Heart left ventricle (tissue), 16 donors: Measurements from ENCODE around the gene SSH2. TPM values are rescaled to one million over a fixed set of nuclear protein-coding genes. Genes with fewer than 3 reads are reported as not detected.
"Not testable (repeated sequence)": the region's sequence is repeated elsewhere in the genome, so short reads cannot be mapped to it uniquely, and the experiment has no call there.

Experiments used
- ATAC-seq, 4 donors: fragments of 200-7000 bp; cut with Tn5 transposase; one replicate each; pipeline ENCODE4 v1.9.1; 2020 to 2022; ENCODE audit warnings: moderate library complexity in 4 of 4, mild to moderate bottlenecking in 3 of 4, moderate number of reproducible peaks in 1 of 4
- DNase-seq, 5 donors: peaks; one replicate each; pipeline ENCODE4 v3.0.0-alpha.2; 2020
- H3K27ac ChIP-seq, 12 donors: fragments of 200-600 bp; sonication (generic) in 4 of 12; one replicate each; pipeline versions ENCODE4 v1.5.0 to v1.8.0; 2016 to 2022; ENCODE audit warnings: mild to moderate bottlenecking in 2 of 12
- H3K27me3 ChIP-seq, 9 donors: fragments of 200-600 bp; sonication (generic) in 2 of 9; one replicate each; pipeline versions ENCODE4 v1.5.1 to v1.8.0; 2016 to 2022; ENCODE audit warnings: mild to moderate bottlenecking in 3 of 9
- H3K36me3 ChIP-seq, 9 donors: fragments of 200-600 bp; sonication (generic) in 2 of 9; one replicate each; pipeline versions ENCODE4 v1.5.0 to v1.8.0; 2018 to 2022; ENCODE audit warnings: mild to moderate bottlenecking in 2 of 9
- H3K4me1 ChIP-seq, 12 donors: fragments of 200-600 bp; sonication (generic) in 4 of 12; one replicate each; pipeline versions ENCODE4 v1.5.0 to v1.8.0; 2016 to 2022; ENCODE audit warnings: mild to moderate bottlenecking in 3 of 12
- H3K4me3 ChIP-seq, 12 donors: fragments of 200-600 bp; sonication (generic) in 4 of 12; one replicate each; pipeline versions ENCODE4 v1.5.0 to v1.8.0; 2017 to 2022; ENCODE audit warnings: mild to moderate bottlenecking in 9 of 12, moderate library complexity in 4 of 12
- H3K9me3 ChIP-seq, 12 donors: fragments of 200-600 bp; sonication (generic) in 4 of 12; one replicate each; pipeline versions ENCODE4 v1.5.0 to v1.8.0; 2016 to 2022; ENCODE audit warnings: mild to moderate bottlenecking in 1 of 12
- CTCF ChIP-seq, 12 donors: fragments of 200-600 bp; sonication (generic) in 4 of 12; IDR thresholded peaks; one replicate each; pipeline versions ENCODE4 v1.5.0 to v1.8.0; 2018 to 2022; ENCODE audit warnings: antibody characterized with exemption in 12 of 12, mild to moderate bottlenecking in 5 of 12
- POLR2A ChIP-seq, 2 donors: fragments of 450-650 bp; IDR thresholded peaks; one replicate each; pipeline ENCODE4 v1.6.1; 2017; ENCODE audit warnings: antibody characterized with exemption in 2 of 2, mild to moderate bottlenecking in 2 of 2, moderate library complexity in 2 of 2
- WGBS, 4 donors: extraction: QIAGEN DNeasy Blood & Tissue Kit in 2 of 4; methylation state at CpG; one replicate each; pipeline versions ENCODE4 v1.1.5 to v1.1.7; 2013 to 2018; 5-methylcytosine and 5-hydroxymethylcytosine counted together
- intact Hi-C, 10 donors: fragments of 100-400 bp; cut with DNase I; formaldehyde crosslinking; loops; one replicate each; pipeline versions ENCODE4 v1.11.1 to v1.14.2; 2022
- polyA plus RNA-seq, 2 donors: library from polyadenylated mRNA; stranded (reverse); fragments of 200-250 nt; gene quantifications; one replicate each; pipeline ENCODE4 v1.2.3, GENCODE V29; 2013
- total RNA-seq, 9 donors: library from RNA; depleted of rRNA in 2 of 9; stranded (reverse); fragments of >200 nt in 2 of 9; fragmentation: NEBNext Ultra II Directional in 3 of 9; extraction: Animal tissue kit (Norgen Biotek cat#: 25700) in 3 of 9; gene quantifications; one replicate each; pipeline versions ENCODE4 v1.1.0 to v1.2.4, GENCODE V29; 2016 to 2023
- donor health status: ischemic (EF 13 %, LVEDD 7.1; RV severe dilation, severe dysfunction).
- donor health status: healthy with polysubstance abuse.
- donor health status: DM: no; HTN: yes; CAD: no.
- donor health status: DM: no; HTN: no; CAD: no.
- donor health status: ischemic (EF 25% LVEDD 6.9; RV normal size, moderate dysfunction).
- donor health status: ischemic (EF 25% LVEDD 5.7; RV mildly dilated, moderate dysfunction).
- donor health status: healthy.
- donor health status: DM: yes; HTN: yes; CAD: no.
- donor health status: ischemic (EF 35%, LVEDD 5.7; RV mildly dilated, moderate dysfunction).
- donor health status: nonischemic (EF 11% LVEDD 7.7; RV severe dilation, severe dysfunction).
- donor health status: DM: yes; HTN: yes; CAD: no.
- donor health status: PGD.
- donor health status: ischemic (EF 29% LVEDD 5.4; RV normal size, mild dysfunction).
- donor health status: nonischemic (EF 23%, LVEDD 6.1; RV moderate dilation, normal function).

SSH2 gene
- total and polyA plus RNA-seq, 11 donors: 20.8 to 46.7 (median 36.6) TPM

DNA sequence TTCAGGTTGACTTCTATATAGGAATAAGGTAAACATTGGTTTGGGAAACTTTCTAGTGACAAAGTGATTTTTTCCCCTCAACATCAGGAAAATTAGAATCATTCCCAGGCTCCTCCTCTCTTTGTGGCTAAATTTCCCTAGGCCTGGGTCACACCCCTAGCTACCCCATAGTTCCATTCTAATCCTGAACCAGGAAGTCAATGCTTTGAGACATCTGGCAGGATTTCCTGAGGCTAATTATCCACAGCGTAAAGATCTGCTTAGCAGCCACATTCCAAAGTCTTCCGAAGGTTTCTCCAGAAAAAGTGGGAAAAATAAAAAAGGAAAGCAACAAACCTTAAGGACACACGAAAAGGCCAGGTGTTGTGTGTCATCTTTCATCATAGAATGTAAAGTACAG is 247.0 kb downstream of the SSH2 start:
- TF ChIP-seq POLR2A (IDR thresholded peaks at IDR 0.05) (no peak), CTCF (IDR thresholded peaks at IDR 0.05) (no peak)
- Histone ChIP-seq H3K27me3 (no peaks in the 10 kb centered on the region), H3K4me3 (no peak overlapping the region), H3K4me1 (peaks cover 0 to 71% (median 41%) of the 10 kb centered on the region in 12 donors), H3K9me3 (no peaks in the 10 kb centered on the region), H3K27ac (peak overlapping the region; percentile 36 to 87 (median 65)), H3K36me3 (peaks cover 0 to 34% (median 3%) of the 10 kb centered on the region in 9 donors)
- peak in 1 of 5 donors; percentile 37 for DNase-seq
- intact Hi-C loops: loop anchor here in 6 of 10 donors (5.0 to 10.0 kb wide), 7 partner anchors 41 to 94 kb away; no protein-coding TSS in a partner anchor
- WGBS, 4 donors: 39 to 57% (median 48%) methylated on average over 3 of the region's 3 CpGs
- peak; percentile 52 to 80 (median 59) for ATAC-seq

GRCh38 chr17:29682054-29682453 is 248.0 kb downstream of the SSH2 start:
- 50 to 61% (median 59%) methylated on average over 2 of the region's 2 CpGs for WGBS, 4 donors
- intact Hi-C loops: loop anchor here in 6 of 10 donors (5.0 to 10.0 kb wide), 7 partner anchors 40 to 95 kb away; no protein-coding TSS in a partner anchor
- Histone ChIP-seq H3K4me3 (no peak overlapping the region), H3K9me3 (no peaks in the 10 kb centered on the region), H3K27me3 (no peaks in the 10 kb centered on the region), H3K4me1 (peaks cover 0 to 71% (median 41%) of the 10 kb centered on the region in 12 donors), H3K27ac (peak overlapping the region; percentile 36 to 87 (median 65)), H3K36me3 (peaks cover 0 to 34% (median 3%) of the 10 kb centered on the region in 9 donors)
- TF ChIP-seq POLR2A (IDR thresholded peaks at IDR 0.05) (no peak), CTCF (IDR thresholded peaks at IDR 0.05) (peak in 2 of 12 donors; percentile 18 to 19)
- ATAC-seq (peak in 3 of 4 donors; percentile 35 to 57 (median 44)), DNase-seq (no peak)

DNA sequence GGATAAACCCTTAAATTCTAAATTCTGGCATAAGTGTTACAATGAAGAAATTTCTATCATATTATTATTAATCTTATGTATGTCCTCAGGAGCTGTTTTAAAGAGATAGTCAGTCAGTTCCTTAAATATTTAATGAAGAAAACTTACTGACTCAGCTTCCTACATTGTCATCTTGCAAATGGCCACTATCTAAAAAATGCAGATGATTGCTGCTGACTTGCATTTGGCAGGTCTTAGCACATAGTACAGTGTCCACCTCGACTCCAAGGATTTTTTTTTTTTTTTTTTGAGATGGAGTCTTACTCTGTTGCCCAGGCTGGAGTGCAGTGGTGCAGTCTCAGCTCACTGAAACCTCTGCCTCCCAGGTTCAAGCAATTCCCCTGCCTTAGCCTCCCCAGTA is 252.2 kb downstream of the SSH2 start:
- peak overlapping the region; percentile 56 to 82 (median 74) for H3K27ac ChIP-seq
- peaks cover 0 to 67% (median 44%) of the 10 kb centered on the region in 12 donors for H3K4me1 ChIP-seq
- WGBS, 4 donors: 14 to 17% (median 15%) methylated on average over 1 of the region's 1 CpG
- H3K4me3 ChIP-seq: no peak overlapping the region
- intact Hi-C loops: loop anchor here in 1 of 10 donors (5.0 kb wide), 1 partner anchor 36 kb away; no protein-coding TSS in a partner anchor
- H3K36me3 ChIP-seq: peaks cover 0 to 47% (median 29%) of the 10 kb centered on the region in 9 donors
- TF ChIP-seq POLR2A (IDR thresholded peaks at IDR 0.05) (no peak), CTCF (IDR thresholded peaks at IDR 0.05) (no peak)
- DNase-seq: no peak
- no peaks in the 10 kb centered on the region for H3K27me3 ChIP-seq
- no peaks in the 10 kb centered on the region for H3K9me3 ChIP-seq
- no peak for ATAC-seq

DNA sequence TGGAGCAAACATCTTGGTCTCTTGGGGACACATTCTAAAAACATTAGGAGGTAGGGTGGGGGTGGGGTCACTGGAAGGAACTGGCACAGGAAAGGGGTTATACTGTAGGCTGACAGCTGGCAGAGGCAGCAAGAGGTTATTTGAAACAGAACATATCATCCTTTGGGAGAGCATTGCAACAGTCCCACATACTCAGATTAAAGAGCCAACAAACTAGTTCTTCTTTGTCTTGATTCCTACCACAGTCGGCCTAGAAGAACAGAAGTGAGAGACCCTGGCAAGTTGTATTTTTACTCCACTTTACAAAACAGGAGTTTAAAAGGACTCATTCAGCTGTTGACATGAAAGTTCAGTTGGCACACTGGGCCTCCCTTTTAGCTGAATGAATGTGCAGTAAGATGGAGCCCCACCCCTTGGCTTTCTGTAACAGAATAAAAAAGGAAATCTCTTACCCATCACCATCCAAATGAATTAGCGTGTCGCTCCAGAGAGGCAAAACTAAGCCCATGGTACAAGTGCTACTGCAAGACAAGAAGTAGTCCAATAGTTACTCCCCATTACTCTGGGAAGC is 252.7 kb downstream of the SSH2 start:
- intact Hi-C loops: loop anchor here in 1 of 10 donors (5.0 kb wide), 1 partner anchor 35 kb away; no protein-coding TSS in a partner anchor

DNA sequence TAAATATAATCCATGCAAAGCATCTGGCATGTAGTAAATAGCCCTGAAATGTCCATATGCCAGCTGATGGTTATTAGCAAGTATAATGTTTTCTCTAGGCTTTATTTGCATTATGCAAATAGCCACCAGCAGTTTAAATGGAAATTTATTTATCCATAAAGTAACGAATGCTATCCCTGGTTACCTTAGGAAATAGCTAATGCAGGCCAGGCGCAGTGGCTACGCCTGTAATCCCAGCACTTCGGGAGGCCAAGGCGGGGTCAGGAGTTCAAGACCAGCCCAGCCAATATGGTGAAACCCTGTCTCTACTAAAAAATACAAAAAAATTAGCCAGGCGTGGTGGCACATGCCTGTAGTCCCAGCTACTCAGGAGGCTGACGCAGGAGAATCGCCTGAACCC is 254.1 kb downstream of the SSH2 start:
- 85 to 97% (median 96%) methylated on average over 8 of the region's 8 CpGs for WGBS, 4 donors
- peaks cover 0 to 66% (median 47%) of the 10 kb centered on the region in 9 donors for H3K36me3 ChIP-seq
- intact Hi-C loops: loop anchor here in 1 of 10 donors (5.0 kb wide), 1 partner anchor 34 kb away; no protein-coding TSS in a partner anchor
- not testable (repeated sequence) for H3K9me3 ChIP-seq, ATAC-seq, DNase-seq, H3K27me3 ChIP-seq
- H3K4me1 ChIP-seq: peaks cover 0 to 48% (median 29%) of the 10 kb centered on the region in 12 donors
- H3K27ac ChIP-seq: peak overlapping the region in 6 of 12 donors; percentile 5 to 81 (median 70)
- H3K4me3 ChIP-seq: peak overlapping the region in 1 of 12 donors; percentile 7

More for the DNA sequence above, 252.7 kb downstream of the SSH2 start:
- peak overlapping the region; percentile 56 to 82 (median 74) for H3K27ac ChIP-seq
- no peaks in the 10 kb centered on the region for H3K27me3 ChIP-seq
- H3K4me1 ChIP-seq: peaks cover 0 to 61% (median 39%) of the 10 kb centered on the region in 12 donors
- DNase-seq (peak in 3 of 5 donors; percentile 28 to 73 (median 61)), ATAC-seq (peak; percentile 83 to 93 (median 86))
- 20 to 38% (median 26%) methylated on average over 3 of the region's 3 CpGs for WGBS, 4 donors
- peaks cover 0 to 53% (median 34%) of the 10 kb centered on the region in 9 donors for H3K36me3 ChIP-seq
- H3K4me3 ChIP-seq: no peak overlapping the region
- no peaks in the 10 kb centered on the region for H3K9me3 ChIP-seq
- TF ChIP-seq CTCF (IDR thresholded peaks at IDR 0.05) (no peak), POLR2A (IDR thresholded peaks at IDR 0.05) (no peak)
